ENCODE data around the gene KIAA0319L. TPM values are rescaled to one million over a fixed set of nuclear protein-coding genes. Genes with fewer than 3 reads are reported as not detected.

KIAA0319L gene
- total RNA-seq, 1 donor from 2014 or later: 44.9 TPM

DNA sequence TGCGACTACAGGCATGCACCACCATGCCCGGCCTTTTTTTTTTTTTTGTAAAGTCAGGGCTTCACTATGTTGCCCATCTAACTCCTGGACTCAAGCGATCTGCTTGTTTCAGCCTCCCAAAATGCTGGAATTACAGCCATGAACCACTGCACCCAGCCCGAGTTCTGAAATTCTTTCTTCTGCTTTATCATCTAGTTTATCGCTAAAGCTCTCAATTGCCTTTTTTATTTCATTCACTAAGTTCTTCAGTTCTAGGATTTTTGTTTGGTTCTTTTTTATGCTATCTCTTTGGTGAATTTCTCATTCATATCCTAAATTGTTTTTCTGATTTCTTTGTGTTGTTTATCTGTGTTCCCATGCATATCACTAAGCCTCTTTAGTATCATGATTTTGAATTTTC, 27.0 kb downstream of the KIAA0319L start:
- peaks cover 26% of the 10 kb centered on the region for H3K9me3 Mint-ChIP-seq (ENCODE audit: unreplicated experiment)
- peaks cover 9% of the 10 kb centered on the region for H3K4me1 Mint-ChIP-seq (ENCODE audit: unreplicated experiment)
- DNase-seq (ENCODE audit: extremely low spot score, unreplicated experiment): no peak
- H3K27ac Mint-ChIP-seq (ENCODE audit: unreplicated experiment): no peak overlapping the region
- TF ChIP-seq, protein P1, sequence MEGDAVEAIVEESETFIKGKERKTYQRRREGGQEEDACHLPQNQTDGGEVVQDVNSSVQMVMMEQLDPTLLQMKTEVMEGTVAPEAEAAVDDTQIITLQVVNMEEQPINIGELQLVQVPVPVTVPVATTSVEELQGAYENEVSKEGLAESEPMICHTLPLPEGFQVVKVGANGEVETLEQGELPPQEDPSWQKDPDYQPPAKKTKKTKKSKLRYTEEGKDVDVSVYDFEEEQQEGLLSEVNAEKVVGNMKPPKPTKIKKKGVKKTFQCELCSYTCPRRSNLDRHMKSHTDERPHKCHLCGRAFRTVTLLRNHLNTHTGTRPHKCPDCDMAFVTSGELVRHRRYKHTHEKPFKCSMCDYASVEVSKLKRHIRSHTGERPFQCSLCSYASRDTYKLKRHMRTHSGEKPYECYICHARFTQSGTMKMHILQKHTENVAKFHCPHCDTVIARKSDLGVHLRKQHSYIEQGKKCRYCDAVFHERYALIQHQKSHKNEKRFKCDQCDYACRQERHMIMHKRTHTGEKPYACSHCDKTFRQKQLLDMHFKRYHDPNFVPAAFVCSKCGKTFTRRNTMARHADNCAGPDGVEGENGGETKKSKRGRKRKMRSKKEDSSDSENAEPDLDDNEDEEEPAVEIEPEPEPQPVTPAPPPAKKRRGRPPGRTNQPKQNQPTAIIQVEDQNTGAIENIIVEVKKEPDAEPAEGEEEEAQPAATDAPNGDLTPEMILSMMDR (IDR thresholded peaks at IDR 0.05): no peak
- H3K4me3 Mint-ChIP-seq (ENCODE audit: unreplicated experiment): no peak overlapping the region
- no peaks in the 10 kb centered on the region for H3K27me3 Mint-ChIP-seq (ENCODE audit: unreplicated experiment)
- H3K36me3 Mint-ChIP-seq (ENCODE audit: unreplicated experiment): peaks cover 33% of the 10 kb centered on the region

- Mint-ChIP-seq H3K9me3 (ENCODE audit: unreplicated experiment) (peaks cover 15% of the 10 kb centered on the region), H3K27me3 (ENCODE audit: unreplicated experiment) (no peaks in the 10 kb centered on the region), H3K27ac (ENCODE audit: unreplicated experiment) (no peak overlapping the region), H3K4me3 (ENCODE audit: unreplicated experiment) (no peak overlapping the region), H3K4me1 (ENCODE audit: unreplicated experiment) (no peaks in the 10 kb centered on the region), H3K36me3 (ENCODE audit: unreplicated experiment) (peaks cover 14% of the 10 kb centered on the region)
- TF ChIP-seq, protein P1 (IDR thresholded peaks at IDR 0.05): no peak
- no peak for DNase-seq (ENCODE audit: extremely low spot score, unreplicated experiment)
Observed at GRCh38 chr1:35524106-35524505, 33.1 kb downstream of the KIAA0319L start.

DNA sequence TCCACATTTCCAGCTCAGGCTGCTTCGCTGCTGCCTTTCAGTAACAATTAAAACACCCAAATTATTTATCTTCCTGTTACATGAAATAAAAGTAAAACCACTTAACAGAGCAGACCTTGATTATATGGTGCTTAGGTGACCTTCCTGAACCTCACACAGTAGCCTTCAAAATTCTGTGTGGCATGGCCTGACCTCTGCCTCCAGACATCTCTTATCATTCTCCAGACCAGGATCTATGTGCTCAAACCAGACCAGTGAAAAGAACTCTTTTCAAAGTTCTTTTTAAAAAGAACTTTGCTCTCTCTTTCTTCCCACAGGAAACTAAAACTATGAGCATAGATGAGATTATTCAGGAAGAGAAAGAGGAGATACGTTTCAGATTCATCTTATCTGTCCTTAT, 37.8 kb downstream of the KIAA0319L start:
- no peaks in the 10 kb centered on the region for H3K4me1 Mint-ChIP-seq (ENCODE audit: unreplicated experiment)
- peaks cover 22% of the 10 kb centered on the region for H3K9me3 Mint-ChIP-seq (ENCODE audit: unreplicated experiment)
- no peak overlapping the region for H3K27ac Mint-ChIP-seq (ENCODE audit: unreplicated experiment)

GRCh38 chr1:35518183-35518582, 39.0 kb downstream of the KIAA0319L start:
- H3K4me1 Mint-ChIP-seq (ENCODE audit: unreplicated experiment): no peaks in the 10 kb centered on the region
- no peak overlapping the region for H3K27ac Mint-ChIP-seq (ENCODE audit: unreplicated experiment)
- H3K4me3 Mint-ChIP-seq (ENCODE audit: unreplicated experiment): no peak overlapping the region
- TF ChIP-seq, protein P1 (IDR thresholded peaks at IDR 0.05): no peak
- H3K27me3 Mint-ChIP-seq (ENCODE audit: unreplicated experiment): no peaks in the 10 kb centered on the region
- peaks cover 28% of the 10 kb centered on the region for H3K36me3 Mint-ChIP-seq (ENCODE audit: unreplicated experiment)
- no peak for DNase-seq (ENCODE audit: extremely low spot score, unreplicated experiment)
- H3K9me3 Mint-ChIP-seq (ENCODE audit: unreplicated experiment): peaks cover 20% of the 10 kb centered on the region

More for the DNA sequence above, 37.8 kb downstream of the KIAA0319L start:
- peaks cover 29% of the 10 kb centered on the region for H3K36me3 Mint-ChIP-seq (ENCODE audit: unreplicated experiment)
- TF ChIP-seq, protein P1 (IDR thresholded peaks at IDR 0.05): no peak
- DNase-seq (ENCODE audit: extremely low spot score, unreplicated experiment): no peak
- no peaks in the 10 kb centered on the region for H3K27me3 Mint-ChIP-seq (ENCODE audit: unreplicated experiment)
- no peak overlapping the region for H3K4me3 Mint-ChIP-seq (ENCODE audit: unreplicated experiment)

DNA sequence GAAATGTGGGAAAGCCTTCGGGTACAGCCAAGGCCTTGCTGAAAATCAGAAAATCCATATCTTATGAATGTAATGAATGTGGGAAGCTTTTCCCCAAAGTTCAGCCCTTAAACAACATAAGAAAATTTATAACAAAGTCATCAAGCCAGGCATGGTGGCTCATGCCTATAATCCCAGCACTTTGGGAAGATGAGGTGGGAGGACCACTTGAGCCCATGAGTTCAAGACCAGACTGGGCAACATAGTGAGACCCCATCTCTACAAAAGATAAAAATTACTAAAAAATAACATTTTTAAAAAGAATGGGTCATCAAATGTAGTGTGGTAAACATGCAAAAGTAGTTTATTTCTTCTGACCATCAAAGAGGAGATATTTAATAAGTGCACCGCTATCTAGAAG, 45.9 kb downstream of the KIAA0319L start:
- H3K4me3 Mint-ChIP-seq (ENCODE audit: unreplicated experiment): no peak overlapping the region
- TF ChIP-seq, protein P1 (IDR thresholded peaks at IDR 0.05): no peak
- H3K27me3 Mint-ChIP-seq (ENCODE audit: unreplicated experiment): no peaks in the 10 kb centered on the region
- no peak overlapping the region for H3K27ac Mint-ChIP-seq (ENCODE audit: unreplicated experiment)
- H3K4me1 Mint-ChIP-seq (ENCODE audit: unreplicated experiment): peaks cover 7% of the 10 kb centered on the region
- peaks cover 8% of the 10 kb centered on the region for H3K9me3 Mint-ChIP-seq (ENCODE audit: unreplicated experiment)
- H3K36me3 Mint-ChIP-seq (ENCODE audit: unreplicated experiment): peaks cover 17% of the 10 kb centered on the region
- no peak for DNase-seq (ENCODE audit: extremely low spot score, unreplicated experiment)

Data from osteocyte (in vitro differentiated cells).